Measurements from ENCODE around the gene AUNIP.

AUNIP gene

DNA sequence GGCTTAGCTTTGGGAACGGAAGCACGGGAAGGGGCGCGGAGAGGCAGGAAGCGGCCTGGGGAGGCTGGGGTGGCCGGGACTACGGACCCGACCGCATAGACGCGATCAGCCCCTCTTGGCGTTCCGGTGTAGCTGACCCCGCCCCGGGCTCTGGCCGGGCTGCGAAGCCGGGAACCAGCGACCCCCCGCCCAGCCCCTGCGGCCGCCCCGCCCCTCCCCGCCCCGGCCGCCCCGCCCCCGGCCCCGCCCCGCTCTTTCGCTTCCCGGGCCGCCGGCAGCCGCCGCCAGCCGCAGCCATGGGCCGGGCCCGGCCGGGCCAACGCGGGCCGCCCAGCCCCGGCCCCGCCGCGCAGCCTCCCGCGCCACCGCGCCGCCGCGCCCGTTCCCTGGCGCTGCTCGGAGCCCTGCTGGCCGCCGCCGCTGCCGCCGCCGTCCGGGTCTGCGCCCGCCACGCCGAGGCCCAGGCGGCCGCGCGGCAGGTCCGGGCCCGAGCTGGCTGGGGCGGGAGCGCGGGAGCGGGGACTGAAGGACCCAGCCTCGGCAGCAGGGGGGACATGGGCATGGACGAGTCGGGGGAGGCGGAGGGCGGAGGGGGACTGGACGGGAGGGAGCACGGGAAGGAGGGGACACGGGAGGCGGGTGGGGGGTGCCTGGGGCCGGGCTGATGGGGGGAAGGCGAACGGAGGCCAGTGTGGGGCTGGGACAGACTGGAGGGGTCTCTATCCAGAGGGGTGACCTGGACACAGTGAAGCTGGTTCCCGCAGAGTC, 59.1 kb downstream of the AUNIP start, which contains the start of gene SELENON:
Gene SELENON (plus strand): TSS at position 259 of the 768 bp plus-strand sequence. CDS start 38 bp downstream, at position 297.
- Histone ChIP-seq H3K36me3 (peaks cover 0 to 3% (median 0%) of the 10 kb centered on the region in 11 experiments; a peak in 2 of 22 replicates), H4K20me1 (peaks cover 0 to 23% (median 5%) of the 10 kb centered on the region in 11 experiments; a peak in 10 of 22 replicates), H3K4me1 (peaks cover 49 to 84% (median 73%) of the 10 kb centered on the region in 10 experiments), H3K9me3 (replicated peaks in 1 of 11) (no peaks in the 10 kb centered on the region), H3K27ac (peak within 1 kb of the TSS; percentile 62 to 81 (median 72); a peak in 21 of 22 replicates), H3K9ac (peak within 1 kb of the TSS; percentile 72 to 86 (median 83)), H3K27me3 (no peaks in the 10 kb centered on the region), H3K4me2 (peak within 1 kb of the TSS; percentile 93 to 100 (median 96)), H3K4me3 (peak within 1 kb of the TSS; percentile 60 to 79 (median 68))
- TF ChIP-seq Cebpa-rat (IDR thresholded peaks at IDR 0.05): no peak

- TF ChIP-seq Cebpa-rat (IDR thresholded peaks at IDR 0.05): no peak
- peak overlapping the region; percentile 48 to 78 (median 70); a peak in 20 of 22 replicates for H3K27ac ChIP-seq
Observed at GRCh38 chr1:25799352-25799934, 59.8 kb downstream of the AUNIP start.

DNA sequence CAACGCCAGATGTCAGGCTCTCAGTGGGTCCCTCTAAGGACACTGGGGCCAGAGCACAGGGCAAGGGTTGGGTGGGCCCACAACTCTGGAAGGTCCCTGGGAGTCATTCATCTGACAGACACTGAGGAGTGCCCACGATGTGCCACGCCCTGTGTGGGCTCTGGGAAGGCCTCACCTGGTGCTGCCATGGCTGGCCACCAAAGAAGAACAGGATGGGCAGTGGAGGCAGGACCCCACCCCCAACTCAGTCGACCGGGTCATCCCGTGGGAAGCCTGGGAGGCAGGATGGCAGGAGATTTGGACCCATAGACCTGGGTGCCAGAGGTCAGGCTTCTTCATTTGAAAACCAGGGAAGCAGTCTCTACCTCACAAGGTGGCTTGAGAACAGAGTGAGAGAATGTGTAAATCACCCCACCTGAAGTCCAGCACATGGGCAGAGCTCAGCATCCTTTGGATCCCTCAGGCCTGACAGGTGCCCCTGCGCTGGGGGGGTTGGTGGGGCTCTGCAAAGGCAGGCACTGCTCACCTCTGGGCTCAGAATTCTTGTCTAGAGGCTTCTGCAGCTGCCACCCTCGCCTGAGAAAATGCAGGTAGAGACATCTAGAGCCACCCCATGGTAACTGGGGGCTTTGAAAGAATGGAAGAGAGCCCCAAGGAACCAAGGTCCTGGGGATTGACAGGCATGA, 60.4 kb downstream of the AUNIP start:
- Histone ChIP-seq H3K4me2 (peak overlapping the region in 9 of 11 experiments; percentile 81 to 99 (median 93); a peak in 17 of 22 replicates), H3K36me3 (no peaks in the 10 kb centered on the region), H3K9me3 (replicated peaks in 1 of 11) (no peaks in the 10 kb centered on the region), H3K27me3 (no peaks in the 10 kb centered on the region), H3K9ac (peak overlapping the region in 2 of 11 experiments; percentile 83 to 84; a peak in 3 of 22 replicates), H4K20me1 (peaks cover 0 to 18% (median 0%) of the 10 kb centered on the region in 11 experiments; a peak in 8 of 22 replicates), H3K4me3 (no peak overlapping the region), H3K27ac (no peak overlapping the region), H3K4me1 (peaks cover 37 to 84% (median 68%) of the 10 kb centered on the region in 10 experiments)
- TF ChIP-seq Cebpa-rat (IDR thresholded peaks at IDR 0.05): no peak

More at GRCh38 chr1:25799352-25799934, 59.8 kb downstream of the AUNIP start:
- Histone ChIP-seq H3K36me3 (no peaks in the 10 kb centered on the region), H3K9ac (peak overlapping the region; percentile 72 to 85 (median 82)), H3K4me3 (peak overlapping the region; percentile 60 to 79 (median 68)), H4K20me1 (peaks cover 0 to 23% (median 0%) of the 10 kb centered on the region in 11 experiments; a peak in 9 of 22 replicates), H3K27me3 (no peaks in the 10 kb centered on the region), H3K4me2 (peak overlapping the region; percentile 71 to 99 (median 93)), H3K9me3 (replicated peaks in 1 of 11) (no peaks in the 10 kb centered on the region), H3K4me1 (peaks cover 43 to 84% (median 68%) of the 10 kb centered on the region in 10 experiments)

DNA sequence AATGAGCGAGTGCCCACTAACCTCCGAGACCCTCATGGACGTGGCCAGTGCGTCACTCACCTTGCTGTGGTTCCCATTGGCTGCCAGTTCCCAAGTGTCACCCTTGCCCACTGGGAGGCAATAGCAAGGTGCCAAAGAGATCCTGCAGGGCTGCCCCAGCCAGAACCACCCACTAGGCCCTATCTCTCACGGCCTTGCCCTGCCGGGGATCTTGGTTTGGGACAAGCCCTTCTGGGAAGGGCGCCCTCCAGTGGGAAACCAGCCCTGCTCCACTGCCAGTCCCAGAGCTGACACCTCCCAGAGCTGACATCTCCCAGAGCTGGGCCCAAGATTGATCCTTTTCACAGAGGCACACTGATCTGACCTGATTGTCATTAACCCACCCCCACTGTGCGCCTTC, 61.3 kb downstream of the AUNIP start:
- no peak for TF ChIP-seq Cebpa-rat (IDR thresholded peaks at IDR 0.05)
- Histone ChIP-seq H3K27ac (no peak overlapping the region), H4K20me1 (peaks cover 0 to 13% (median 0%) of the 10 kb centered on the region in 11 experiments; a peak in 5 of 22 replicates), H3K27me3 (no peaks in the 10 kb centered on the region), H3K4me1 (peaks cover 28 to 78% (median 60%) of the 10 kb centered on the region in 10 experiments), H3K9me3 (replicated peaks in 1 of 11) (no peaks in the 10 kb centered on the region), H3K4me2 (peak overlapping the region in 7 of 11 experiments; percentile 22 to 70 (median 57); a peak in 7 of 22 replicates), H3K4me3 (no peak overlapping the region), H3K36me3 (no peaks in the 10 kb centered on the region), H3K9ac (no peak overlapping the region; a peak in 1 of 22 replicates)

DNA sequence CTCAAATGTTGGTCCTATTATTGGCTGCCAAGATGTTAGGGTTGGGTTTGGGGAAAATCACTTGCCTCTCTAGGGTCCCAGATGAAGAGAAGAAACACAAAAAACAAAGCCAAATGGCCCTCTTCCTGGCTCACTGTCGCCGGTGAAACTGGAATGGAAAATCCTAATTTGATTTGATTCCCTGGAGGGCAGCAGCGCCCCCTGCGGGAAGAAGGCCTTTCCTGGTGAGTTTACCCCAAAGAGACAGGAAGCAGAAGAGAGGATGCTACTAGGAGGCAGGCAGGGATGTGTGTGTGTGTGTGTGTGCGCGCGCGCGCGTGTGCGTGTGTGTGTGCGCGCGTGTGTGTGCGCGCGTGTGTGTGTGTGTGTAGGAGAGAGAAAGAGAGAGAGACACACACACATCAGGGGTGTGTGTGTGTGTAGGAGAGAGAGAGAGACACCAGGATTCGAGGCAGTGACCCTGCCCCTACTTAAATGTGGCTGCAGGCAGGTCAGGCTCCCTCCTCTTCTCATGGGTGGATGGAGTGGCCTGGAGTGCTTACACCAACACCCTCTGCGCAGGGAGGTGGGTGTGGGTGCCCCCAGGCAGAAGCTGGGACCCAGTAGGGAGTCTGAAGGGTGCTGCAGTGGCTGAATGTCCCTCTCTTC, 62.3 kb downstream of the AUNIP start:
- TF ChIP-seq Cebpa-rat (IDR thresholded peaks at IDR 0.05): no peak
- H3K36me3 ChIP-seq: no peaks in the 10 kb centered on the region
- no peak overlapping the region for H3K4me3 ChIP-seq
- H4K20me1 ChIP-seq: peaks cover 0 to 3% (median 0%) of the 10 kb centered on the region in 11 experiments; a peak in 2 of 22 replicates
- H3K9me3 ChIP-seq (replicated peaks in 1 of 11): no peaks in the 10 kb centered on the region
- H3K27me3 ChIP-seq: no peaks in the 10 kb centered on the region
- H3K27ac ChIP-seq: no peak overlapping the region
- H3K4me1 ChIP-seq: peaks cover 18 to 68% (median 50%) of the 10 kb centered on the region in 10 experiments
- H3K9ac ChIP-seq: peak overlapping the region in 1 of 11 experiments; percentile 5; a peak in 1 of 22 replicates
- H3K4me2 ChIP-seq: peak overlapping the region in 10 of 11 experiments; percentile 1 to 70 (median 52); a peak in 18 of 22 replicates

DNA sequence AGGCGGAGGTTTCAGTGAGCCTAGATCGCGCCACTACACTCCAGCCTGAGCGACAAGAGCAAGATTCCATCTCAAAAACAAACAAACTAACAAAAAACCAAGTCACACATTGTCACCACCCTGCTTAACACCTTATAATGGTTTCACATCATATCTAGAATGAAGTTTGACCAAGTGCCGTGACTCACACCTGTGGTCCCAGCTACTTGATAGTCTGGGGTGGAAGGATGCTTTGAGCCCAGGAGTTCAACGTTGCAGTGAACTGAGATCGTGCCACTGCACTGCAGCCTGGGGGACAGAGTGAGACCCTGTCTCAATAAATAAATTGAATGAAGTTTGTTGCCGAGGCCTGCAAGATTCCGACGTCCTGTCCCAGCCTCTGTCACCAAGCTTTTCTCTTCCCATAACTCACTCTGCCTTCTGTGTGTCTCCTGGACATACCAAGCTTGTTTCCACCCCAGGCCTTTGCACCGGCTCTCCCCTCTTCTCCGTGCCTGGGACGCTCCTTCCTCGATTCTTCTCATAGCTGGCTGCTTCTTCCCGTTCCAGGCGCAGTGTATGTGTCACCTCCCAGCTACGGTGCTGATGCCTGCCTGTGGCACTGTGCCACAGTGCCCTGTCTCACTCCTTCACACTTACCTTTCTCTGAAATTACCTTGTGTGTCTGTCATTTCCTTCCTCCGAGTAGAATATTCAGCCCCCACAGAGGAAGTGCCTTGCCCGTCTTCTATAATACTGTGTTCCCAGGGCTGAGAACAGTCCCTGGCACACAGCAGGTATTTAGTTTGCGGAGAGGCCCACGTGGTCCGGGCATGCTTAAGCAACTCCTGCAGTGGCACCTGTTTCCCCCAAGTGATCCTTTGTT, 63.1 kb downstream of the AUNIP start:
- H3K27me3 ChIP-seq: no peaks in the 10 kb centered on the region
- H3K4me1 ChIP-seq: peaks cover 11 to 61% (median 42%) of the 10 kb centered on the region in 10 experiments
- H3K36me3 ChIP-seq: no peaks in the 10 kb centered on the region
- H3K9me3 ChIP-seq (replicated peaks in 1 of 11): no peaks in the 10 kb centered on the region
- H3K9ac ChIP-seq: no peak overlapping the region
- H4K20me1 ChIP-seq: no peaks in the 10 kb centered on the region; a peak in 1 of 22 replicates
- H3K4me2 ChIP-seq: peak overlapping the region in 8 of 11 experiments; percentile 15 to 70 (median 52); a peak in 13 of 22 replicates
- H3K27ac ChIP-seq: no peak overlapping the region
- TF ChIP-seq Cebpa-rat (IDR thresholded peaks at IDR 0.05): no peak
- no peak overlapping the region for H3K4me3 ChIP-seq

- no peaks in the 10 kb centered on the region for H3K9me3 ChIP-seq (replicated peaks in 1 of 11)
- no peak overlapping the region for H3K4me3 ChIP-seq
- no peak for TF ChIP-seq Cebpa-rat (IDR thresholded peaks at IDR 0.05)
- H3K4me1 ChIP-seq: peaks cover 5 to 54% (median 35%) of the 10 kb centered on the region in 10 experiments; a peak in 18 of 20 replicates
- no peak overlapping the region for H3K9ac ChIP-seq
- H3K27ac ChIP-seq: no peak overlapping the region
- no peaks in the 10 kb centered on the region for H3K27me3 ChIP-seq
- no peaks in the 10 kb centered on the region for H4K20me1 ChIP-seq
- 0 out of 22 replicates have a peak overlapping the region, but pooled peaks of 2 of the 11 experiments have one; percentile 39 to 63 for H3K4me2 ChIP-seq
- H3K36me3 ChIP-seq: no peaks in the 10 kb centered on the region
Observed at GRCh38 chr1:25795211-25795610, 64.0 kb downstream of the AUNIP start.

Measured in BLaER1 treated with 17β-estradiol and CSF1 and Interleukin-3, amounts not matched to agents 10 nM and 100 nM (cell line).